ENCODE results near the gene CDCA8. TPM values are rescaled to one million over a fixed set of nuclear protein-coding genes. Genes with fewer than 3 reads are reported as not detected.
A peak's percentile ranks its signal among the peaks of the same experiment; 100 is the strongest.

The CDCA8 gene
- polyA plus RNA-seq, 1 donor (not counting 4 experiments of a cell fraction or from before 2014, with no cell fraction given) = 15.1 TPM

DNA sequence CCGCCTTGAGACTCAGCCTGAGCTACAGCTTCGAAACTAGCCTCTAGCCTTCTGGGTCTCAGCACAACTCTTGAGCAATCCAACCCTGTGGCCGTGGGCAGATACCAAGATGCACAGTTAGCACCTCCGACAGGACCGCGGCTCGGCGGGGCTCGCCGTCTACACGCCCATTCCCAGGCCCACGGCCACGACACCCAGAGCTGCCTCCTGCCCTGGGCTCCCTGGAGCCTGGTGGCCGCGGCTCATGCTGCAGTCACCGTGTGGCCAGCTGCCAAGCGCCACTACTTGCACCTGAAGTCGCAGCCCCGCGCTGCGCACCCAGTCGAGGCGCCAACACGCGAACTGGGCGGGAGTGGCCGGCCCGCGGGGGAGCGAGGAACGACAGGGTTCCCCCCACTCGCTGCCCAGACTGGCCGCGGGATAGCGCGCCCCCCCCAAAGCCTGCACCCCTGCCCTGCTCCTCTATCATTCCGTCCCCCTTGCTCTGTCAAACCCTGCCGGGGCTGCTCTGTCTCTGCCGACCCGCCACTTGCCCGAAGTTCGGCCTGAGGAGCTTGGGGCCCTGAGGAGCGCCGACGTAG lies 729 bp upstream of the CDCA8 start:
- Histone ChIP-seq H3K4me2 (ENCODE audit: control insufficient read depth, extremely low read depth, insufficient read depth, low read depth, low read length) (peak overlapping the region; percentile 96), H3K9ac (ENCODE audit: control insufficient read depth, extremely low read depth, insufficient read depth, low read length) (peak overlapping the region; percentile 94), H3K9me3 (ENCODE audit: control insufficient read depth, low read depth, low read length) (no peaks in the 10 kb centered on the region), H3K4me1 (ENCODE audit: control insufficient read depth, extremely low read depth, insufficient read depth, low read length) (peaks cover 20% of the 10 kb centered on the region), H3K36me3 (ENCODE audit: control insufficient read depth in 2 of 2, extremely low read depth in 1 of 2, insufficient read depth in 2 of 2, low read length in 2 of 2) (peaks cover 7 to 18% of the 10 kb centered on the region in 2 experiments), H3K79me2 (ENCODE audit: control insufficient read depth, insufficient read depth, low read length) (peaks cover 52% of the 10 kb centered on the region), H3K4me3 (ENCODE audit: control insufficient read depth in 2 of 3, extremely low read depth in 1 of 3, insufficient read depth in 2 of 3, low read depth in 1 of 3, low read length in 3 of 3) (peak overlapping the region; percentile 80 to 98 (median 96)), H4K20me1 (ENCODE audit: control insufficient read depth, extremely low read depth, insufficient read depth, low read length) (no peaks in the 10 kb centered on the region), H3K27me3 (ENCODE audit: control insufficient read depth, extremely low read depth, insufficient read depth, low read length) (no peaks in the 10 kb centered on the region), H3K27ac (ENCODE audit: control insufficient read depth, insufficient read depth, low read length) (peak overlapping the region; percentile 90), H3K9me1 (ENCODE audit: control insufficient read depth, extremely low read depth, insufficient read depth, low read length) (no peaks in the 10 kb centered on the region), H2AFZ (ENCODE audit: control insufficient read depth, low read length) (peak overlapping the region; percentile 80)
- dilution Hi-C loops (cut with MboI; ENCODE audit: extremely low pct_ligation_motif_present, low sequenced_read_pairs) = loop anchor here (25.0 kb wide), 1 partner anchor 104 kb away; the partner anchor contains the start of gene GNL2
- no peak for FAIRE-seq
- TF ChIP-seq EZH2 (IDR thresholded peaks at IDR 0.05; ENCODE audit: low read length) = no peak
- TF ChIP-seq, protein P1, sequence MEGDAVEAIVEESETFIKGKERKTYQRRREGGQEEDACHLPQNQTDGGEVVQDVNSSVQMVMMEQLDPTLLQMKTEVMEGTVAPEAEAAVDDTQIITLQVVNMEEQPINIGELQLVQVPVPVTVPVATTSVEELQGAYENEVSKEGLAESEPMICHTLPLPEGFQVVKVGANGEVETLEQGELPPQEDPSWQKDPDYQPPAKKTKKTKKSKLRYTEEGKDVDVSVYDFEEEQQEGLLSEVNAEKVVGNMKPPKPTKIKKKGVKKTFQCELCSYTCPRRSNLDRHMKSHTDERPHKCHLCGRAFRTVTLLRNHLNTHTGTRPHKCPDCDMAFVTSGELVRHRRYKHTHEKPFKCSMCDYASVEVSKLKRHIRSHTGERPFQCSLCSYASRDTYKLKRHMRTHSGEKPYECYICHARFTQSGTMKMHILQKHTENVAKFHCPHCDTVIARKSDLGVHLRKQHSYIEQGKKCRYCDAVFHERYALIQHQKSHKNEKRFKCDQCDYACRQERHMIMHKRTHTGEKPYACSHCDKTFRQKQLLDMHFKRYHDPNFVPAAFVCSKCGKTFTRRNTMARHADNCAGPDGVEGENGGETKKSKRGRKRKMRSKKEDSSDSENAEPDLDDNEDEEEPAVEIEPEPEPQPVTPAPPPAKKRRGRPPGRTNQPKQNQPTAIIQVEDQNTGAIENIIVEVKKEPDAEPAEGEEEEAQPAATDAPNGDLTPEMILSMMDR (optimal IDR thresholded peaks at IDR 0.05 in 1 of 3, IDR thresholded peaks at IDR 0.05 in 1 of 3, conservative IDR thresholded peaks at IDR 0.05 in 1 of 3; ENCODE audit: extremely low read depth in 1 of 3, insufficient read depth in 2 of 3, low read length in 3 of 3) = no peak
- DNase-seq (ENCODE audit: low read depth, low spot score) = no peak

DNA sequence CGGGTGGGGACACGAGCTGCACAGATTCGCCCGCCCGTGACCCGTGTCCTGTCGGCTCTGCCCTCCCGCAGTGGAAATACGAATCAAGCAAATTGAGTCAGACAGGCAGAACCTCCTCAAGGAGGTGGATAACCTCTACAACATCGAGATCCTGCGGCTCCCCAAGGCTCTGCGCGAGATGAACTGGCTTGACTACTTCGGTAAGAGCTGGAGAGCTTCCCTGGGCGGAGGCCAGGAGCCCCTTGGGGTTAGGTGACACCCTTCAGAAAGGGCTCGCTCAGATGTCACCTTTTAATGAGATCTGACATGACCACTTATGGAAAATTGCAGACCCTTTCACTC lies 489 bp downstream of the CDCA8 start:
- H2AFZ ChIP-seq (ENCODE audit: control insufficient read depth, low read length) = peak overlapping the region; percentile 99

More for the DNA sequence above, 489 bp downstream of the CDCA8 start:
- Histone ChIP-seq H3K79me2 (ENCODE audit: control insufficient read depth, insufficient read depth, low read length) (peaks cover 50% of the 10 kb centered on the region), H4K20me1 (ENCODE audit: control insufficient read depth, extremely low read depth, insufficient read depth, low read length) (no peaks in the 10 kb centered on the region), H3K4me1 (ENCODE audit: control insufficient read depth, extremely low read depth, insufficient read depth, low read length) (peaks cover 20% of the 10 kb centered on the region), H3K4me2 (ENCODE audit: control insufficient read depth, extremely low read depth, insufficient read depth, low read depth, low read length) (peak overlapping the region; percentile 96), H3K36me3 (ENCODE audit: control insufficient read depth in 2 of 2, extremely low read depth in 1 of 2, insufficient read depth in 2 of 2, low read length in 2 of 2) (peaks cover 6 to 15% of the 10 kb centered on the region in 2 experiments), H3K9ac (ENCODE audit: control insufficient read depth, extremely low read depth, insufficient read depth, low read length) (peak overlapping the region; percentile 94), H3K27me3 (ENCODE audit: control insufficient read depth, extremely low read depth, insufficient read depth, low read length) (no peaks in the 10 kb centered on the region), H3K4me3 (ENCODE audit: control insufficient read depth in 2 of 3, extremely low read depth in 1 of 3, insufficient read depth in 2 of 3, low read depth in 1 of 3, low read length in 3 of 3) (peak overlapping the region; percentile 80 to 98 (median 96)), H3K27ac (ENCODE audit: control insufficient read depth, insufficient read depth, low read length) (peak overlapping the region; percentile 77), H3K9me1 (ENCODE audit: control insufficient read depth, extremely low read depth, insufficient read depth, low read length) (no peaks in the 10 kb centered on the region), H3K9me3 (ENCODE audit: control insufficient read depth, low read depth, low read length) (no peaks in the 10 kb centered on the region)
- DNase-seq (ENCODE audit: low read depth, low spot score) = no peak
- FAIRE-seq = no peak
- dilution Hi-C loops (cut with MboI; ENCODE audit: extremely low pct_ligation_motif_present, low sequenced_read_pairs) = loop anchor here (25.0 kb wide), 1 partner anchor 106 kb away; the partner anchor contains the start of gene GNL2
- TF ChIP-seq, protein P1 (optimal IDR thresholded peaks at IDR 0.05 in 1 of 3, IDR thresholded peaks at IDR 0.05 in 1 of 3, conservative IDR thresholded peaks at IDR 0.05 in 1 of 3; ENCODE audit: extremely low read depth in 1 of 3, insufficient read depth in 2 of 3, low read length in 3 of 3) = no peak
- no peak for TF ChIP-seq EZH2 (IDR thresholded peaks at IDR 0.05; ENCODE audit: low read length)

Measured in keratinocyte (primary cell).